CD4-positive, alpha-beta T cell treated with Interleukin-6 at 100 ng/mL for 8 hours (primary cell): ENCODE results near the gene TOR1AIP2.

Experiments
- DNase-seq: peaks from one replicate; pipeline ENCODE4 v3.0.0-alpha.2; 2020; ENCODE audit warnings: mixed read lengths, low spot score

TOR1AIP2 gene

GRCh38 chr1:179877586-179878265 lies at the start of gene TOR1AIP2:
Gene TOR1AIP2 (minus strand): TSS chr1:179877803. CDS start chr1:179852665, 25,138 bp downstream.
- DNase-seq, result peak; percentile 81

- no peak for DNase-seq
Measured at GRCh38 chr1:179926850-179927205, 49.2 kb upstream of the TOR1AIP2 start.

- DNase-seq, result no peak
Measured at GRCh38 chr1:179925922-179926849, 48.6 kb upstream of the TOR1AIP2 start.

- no peak for DNase-seq
Measured at GRCh38 chr1:179925302-179925701, 47.7 kb upstream of the TOR1AIP2 start.

- DNase-seq, result no peak
Measured at GRCh38 chr1:179924268-179924667, 46.7 kb upstream of the TOR1AIP2 start.

GRCh38 chr1:179923029-179923428 lies 45.4 kb upstream of the TOR1AIP2 start:
- DNase-seq, result no peak

GRCh38 chr1:179921981-179922872 lies 44.6 kb upstream of the TOR1AIP2 start:
- DNase-seq, result no peak

GRCh38 chr1:179921472-179921871 lies 43.9 kb upstream of the TOR1AIP2 start:
- no peak for DNase-seq

- DNase-seq, result no peak
Measured at GRCh38 chr1:179917601-179918429, 40.2 kb upstream of the TOR1AIP2 start.

- no peak for DNase-seq
Measured at GRCh38 chr1:179911812-179912211, 34.2 kb upstream of the TOR1AIP2 start.

GRCh38 chr1:179910934-179911333 lies 33.3 kb upstream of the TOR1AIP2 start:
- DNase-seq, result no peak

- no peak for DNase-seq
Measured at GRCh38 chr1:179889589-179889988, 12.0 kb upstream of the TOR1AIP2 start.

- DNase-seq, result no peak
Measured at GRCh38 chr1:179888071-179888470, 10.5 kb upstream of the TOR1AIP2 start.

GRCh38 chr1:179883745-179884138 lies 6.1 kb upstream of the TOR1AIP2 start:
- DNase-seq, result peak; percentile 52

GRCh38 chr1:179883040-179883744 lies 5.6 kb upstream of the TOR1AIP2 start:
- DNase-seq, result peak; percentile 29

- peak; percentile 97 for DNase-seq
Measured at GRCh38 chr1:179882253-179883039, 4.8 kb upstream of the TOR1AIP2 start, which contains the start of gene TOR1AIP1. Gene TOR1AIP1 (plus strand): TSS chr1:179882285. CDS start chr1:179882503, 218 bp downstream.

- DNase-seq, result no peak
Measured at GRCh38 chr1:179881642-179882252, 4.1 kb upstream of the TOR1AIP2 start.

- DNase-seq, result no peak
Measured at GRCh38 chr1:179879797-179880196, 2.2 kb upstream of the TOR1AIP2 start.

GRCh38 chr1:179876300-179876715 lies 1.3 kb downstream of the TOR1AIP2 start:
- DNase-seq, result no peak
